ENCODE measurements around the gene GRK5.

DNA sequence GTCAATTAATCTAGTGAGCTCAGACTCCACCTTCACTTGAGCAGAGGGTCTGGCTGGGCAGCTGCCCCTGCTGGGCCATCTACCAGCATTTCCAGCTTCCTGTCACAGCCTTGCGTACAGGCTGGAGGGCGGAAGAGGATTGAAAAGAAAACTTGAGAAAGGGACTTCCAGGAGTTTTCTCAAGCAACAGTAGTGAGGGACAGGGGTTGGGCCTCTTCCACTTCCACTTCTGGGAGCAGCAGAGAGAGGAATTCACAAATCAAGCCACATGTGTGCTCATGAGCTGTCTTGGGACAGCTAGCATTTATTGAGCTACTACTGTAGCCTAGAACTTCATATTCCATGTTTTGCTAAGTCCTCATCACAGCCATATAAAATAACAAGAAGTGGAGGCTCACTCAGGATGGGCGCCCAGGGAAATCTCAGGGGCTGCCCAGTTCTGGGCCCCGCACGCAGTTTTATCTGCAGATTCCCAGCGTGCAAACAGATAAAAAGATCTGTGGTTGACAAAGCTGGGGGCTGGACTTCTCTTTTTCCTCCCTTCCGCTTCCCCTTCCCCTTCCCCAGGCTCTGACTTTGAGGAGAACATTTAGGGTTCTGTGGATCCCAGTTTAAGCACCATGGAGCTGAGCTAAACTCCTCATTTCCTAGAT lies 199.4 kb downstream of the GRK5 start:
- TF ChIP-seq, protein P1, sequence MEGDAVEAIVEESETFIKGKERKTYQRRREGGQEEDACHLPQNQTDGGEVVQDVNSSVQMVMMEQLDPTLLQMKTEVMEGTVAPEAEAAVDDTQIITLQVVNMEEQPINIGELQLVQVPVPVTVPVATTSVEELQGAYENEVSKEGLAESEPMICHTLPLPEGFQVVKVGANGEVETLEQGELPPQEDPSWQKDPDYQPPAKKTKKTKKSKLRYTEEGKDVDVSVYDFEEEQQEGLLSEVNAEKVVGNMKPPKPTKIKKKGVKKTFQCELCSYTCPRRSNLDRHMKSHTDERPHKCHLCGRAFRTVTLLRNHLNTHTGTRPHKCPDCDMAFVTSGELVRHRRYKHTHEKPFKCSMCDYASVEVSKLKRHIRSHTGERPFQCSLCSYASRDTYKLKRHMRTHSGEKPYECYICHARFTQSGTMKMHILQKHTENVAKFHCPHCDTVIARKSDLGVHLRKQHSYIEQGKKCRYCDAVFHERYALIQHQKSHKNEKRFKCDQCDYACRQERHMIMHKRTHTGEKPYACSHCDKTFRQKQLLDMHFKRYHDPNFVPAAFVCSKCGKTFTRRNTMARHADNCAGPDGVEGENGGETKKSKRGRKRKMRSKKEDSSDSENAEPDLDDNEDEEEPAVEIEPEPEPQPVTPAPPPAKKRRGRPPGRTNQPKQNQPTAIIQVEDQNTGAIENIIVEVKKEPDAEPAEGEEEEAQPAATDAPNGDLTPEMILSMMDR (IDR thresholded peaks at IDR 0.05; ENCODE audit: low read depth, low read length) = no peak
- TF ChIP-seq POLR2A (IDR thresholded peaks at IDR 0.05; ENCODE audit: extremely low read depth, insufficient read length) = no peak
- TF ChIP-seq, protein P2, sequence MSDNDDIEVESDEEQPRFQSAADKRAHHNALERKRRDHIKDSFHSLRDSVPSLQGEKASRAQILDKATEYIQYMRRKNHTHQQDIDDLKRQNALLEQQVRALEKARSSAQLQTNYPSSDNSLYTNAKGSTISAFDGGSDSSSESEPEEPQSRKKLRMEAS (IDR thresholded peaks at IDR 0.05; ENCODE audit: low read depth, low read length) = no peak
- TF ChIP-seq MYC (IDR thresholded peaks at IDR 0.05; ENCODE audit: low read depth, low read length) = no peak
